Activated CD8-positive, alpha-beta T cell treated with anti-CD3 and anti-CD28 coated beads, Interleukin-2, amount 10 ng/mL, durations not matched to agents 7 days and 5 days (primary cell): ENCODE data around the gene CCNI2. TPM values are rescaled to one million over a fixed set of nuclear protein-coding genes. Genes with fewer than 3 reads are reported as not detected.

Experiments
- ATAC-seq: fragments of 150-1000 bp; cut with Tn5 transposase; one replicate; pipeline ENCODE4 v1.10.0; 2021; ENCODE audit warnings: moderate library complexity
- CTCF ChIA-PET: fragments of 350-600 bp; sonication (Branson Sonifier 250); formaldehyde crosslinking; loops from one replicate; lab custom pipeline; 2021; ENCODE audit warnings: antibody characterized with exemption; lab: Charles Lee
- POLR2A ChIA-PET: fragments of 350-600 bp; sonication (Branson Sonifier 250); formaldehyde crosslinking; loops from one replicate; lab custom pipeline; 2021; ENCODE audit warnings: antibody characterized with exemption; lab: Charles Lee
- DNase-seq: peaks from one replicate; pipeline ENCODE4 v3.0.0-alpha.2; 2020
- H3K27ac Mint-ChIP-seq: one replicate; pipeline ENCODE4 v1.8.0; 2021; ENCODE audit warnings: mild to moderate bottlenecking, mixed read lengths
- H3K27me3 Mint-ChIP-seq: one replicate; pipeline ENCODE4 v1.8.0; 2021; ENCODE audit warnings: low read depth, mixed read lengths
- H3K36me3 Mint-ChIP-seq: one replicate; pipeline ENCODE4 v1.8.0; 2021; ENCODE audit warnings: low read depth, mixed read lengths
- H3K4me1 Mint-ChIP-seq: one replicate; pipeline ENCODE4 v1.8.0; 2021; ENCODE audit warnings: low read depth, mixed read lengths
- H3K4me3 Mint-ChIP-seq: one replicate; pipeline ENCODE4 v1.8.0; 2021; ENCODE audit warnings: mild to moderate bottlenecking, mixed read lengths
- H3K9me3 Mint-ChIP-seq: one replicate; pipeline ENCODE4 v1.8.0; 2022; ENCODE audit warnings: mixed read lengths; ENCODE audit not compliant: insufficient read depth
- total RNA-seq, 2 experiments: library from RNA; stranded (reverse); gene quantifications; one replicate each; pipeline ENCODE4 v1.2.3, GENCODE V29; 2021

The CCNI2 gene
- total RNA-seq, 2 experiments from 2014 or later = 8.3 to 9.5 TPM

- POLR2A ChIA-PET = interaction anchor here (0.5 to 2.7 kb wide), 12 partner anchors 8 to 314 kb away, joined by 3 to 26 read pairs (median 3); partner anchors contain the start of genes CCNI2, HSPA4, IRF1 and SEPTIN8
- peak within 1 kb of the TSS; percentile 86 for H3K4me3 Mint-ChIP-seq
These were observed 10.1 kb upstream of the CCNI2 start, which contains the start of gene KIF3A for GRCh38 chr5:132736853-132737833. Gene KIF3A, minus strand, starts transcription at chr5:132737546. Its CDS starts 127 bp downstream, at chr5:132737419.

DNA sequence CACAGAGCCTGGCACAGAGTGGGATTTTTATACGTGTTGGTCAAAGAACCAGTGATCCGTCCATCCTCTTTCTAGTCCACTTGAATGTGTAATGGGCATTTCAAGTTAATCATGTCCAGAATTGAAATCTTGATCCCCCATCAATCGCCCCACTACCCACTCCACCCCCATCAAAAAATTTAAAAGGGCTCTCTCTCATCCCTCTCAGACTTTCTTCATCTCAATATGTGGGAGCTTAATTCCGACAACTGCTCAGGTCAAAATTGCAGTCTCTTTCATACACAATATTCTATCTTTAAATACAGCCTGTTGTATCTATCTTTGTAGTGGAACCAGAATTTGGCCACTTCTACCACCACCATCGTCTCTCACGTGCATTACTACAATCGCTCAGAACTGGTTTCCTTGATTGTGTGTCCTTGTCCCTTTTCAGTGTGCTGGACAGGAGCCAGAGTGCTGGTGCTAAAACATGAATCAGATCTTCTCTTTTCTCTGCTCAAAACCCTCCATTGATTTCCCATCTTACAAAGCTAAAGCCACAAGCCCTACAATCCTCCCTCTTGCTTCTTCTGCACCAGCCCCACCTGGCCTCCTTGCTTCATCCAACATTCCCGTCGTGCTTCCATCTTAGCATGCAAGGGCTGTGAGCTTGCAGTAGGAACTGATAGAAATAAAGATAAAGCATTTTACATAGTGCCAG lies 9.1 kb upstream of the CCNI2 start:
- peaks cover 37% of the 10 kb centered on the region for H3K4me1 Mint-ChIP-seq
- H3K9me3 Mint-ChIP-seq = no peaks in the 10 kb centered on the region
- ChIA-PET POLR2A (interaction anchor here (0.6 to 2.7 kb wide), 12 partner anchors 9 to 313 kb away, joined by 3 to 26 read pairs (median 3); partner anchors contain the start of genes CCNI2, HSPA4, IRF1 and SEPTIN8), CTCF (interaction anchor here (0.6 to 5.4 kb wide), 17 partner anchors 9 to 232 kb away, joined by 3 to 33 read pairs (median 4); partner anchors contain the start of gene CCNI2)
- H3K4me3 Mint-ChIP-seq = peak overlapping the region; percentile 86
- DNase-seq = no peak
- peak overlapping the region; percentile 79 for H3K27ac Mint-ChIP-seq
- peaks cover 4% of the 10 kb centered on the region for H3K36me3 Mint-ChIP-seq
- ATAC-seq = no peak
- peaks cover 9% of the 10 kb centered on the region for H3K27me3 Mint-ChIP-seq

More at GRCh38 chr5:132736853-132737833, 10.1 kb upstream of the CCNI2 start, which contains the start of gene KIF3A:
- DNase-seq (peak; percentile 99), ATAC-seq (peak; percentile 94)
- Mint-ChIP-seq H3K9me3 (no peaks in the 10 kb centered on the region), H3K27ac (peak within 1 kb of the TSS; percentile 79), H3K4me1 (peaks cover 37% of the 10 kb centered on the region), H3K36me3 (peaks cover 6% of the 10 kb centered on the region), H3K27me3 (peaks cover 8% of the 10 kb centered on the region)
- CTCF ChIA-PET = interaction anchor here (0.7 to 5.4 kb wide), 20 partner anchors 9 to 368 kb away, joined by 3 to 33 read pairs (median 4); partner anchors contain the start of gene CCNI2

DNA sequence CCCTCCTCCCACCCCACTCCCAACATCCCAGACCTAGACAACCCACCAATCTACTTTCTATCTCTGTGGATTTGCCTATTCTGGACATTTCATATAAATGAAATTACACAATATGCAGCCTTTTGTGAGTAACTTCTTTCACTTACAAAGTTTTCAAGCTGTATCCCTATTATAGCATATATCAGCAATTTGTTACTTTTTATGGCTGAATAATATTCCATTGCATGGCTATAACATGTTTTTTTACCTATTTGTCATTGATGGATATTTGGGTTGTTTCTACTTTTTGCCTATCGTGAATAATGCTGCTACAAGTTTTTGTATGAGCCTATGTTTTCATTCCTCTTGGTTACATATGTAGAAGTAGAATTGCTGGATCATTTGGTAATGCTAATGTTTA lies 8.0 kb upstream of the CCNI2 start:
- H3K27ac Mint-ChIP-seq = no peak overlapping the region
- no peak for DNase-seq
- ChIA-PET CTCF (interaction anchor here (1.9 to 5.4 kb wide), 2 partner anchors 8 to 213 kb away, joined by 4 to 33 read pairs; partner anchors contain the start of gene CCNI2), POLR2A (no interaction called here)
- H3K4me1 Mint-ChIP-seq = peaks cover 35% of the 10 kb centered on the region
- H3K36me3 Mint-ChIP-seq = no peaks in the 10 kb centered on the region
- peaks cover 9% of the 10 kb centered on the region for H3K27me3 Mint-ChIP-seq
- H3K9me3 Mint-ChIP-seq = no peaks in the 10 kb centered on the region
- no peak overlapping the region for H3K4me3 Mint-ChIP-seq
- no peak for ATAC-seq

GRCh38 chr5:132742158-132742557 lies 5.1 kb upstream of the CCNI2 start:
- DNase-seq (no peak), ATAC-seq (no peak)
- H3K27ac Mint-ChIP-seq = no peak overlapping the region
- peaks cover 18% of the 10 kb centered on the region for H3K4me1 Mint-ChIP-seq
- no peak overlapping the region for H3K4me3 Mint-ChIP-seq
- no peaks in the 10 kb centered on the region for H3K9me3 Mint-ChIP-seq
- CTCF ChIA-PET = no interaction called here
- no peaks in the 10 kb centered on the region for H3K36me3 Mint-ChIP-seq
- POLR2A ChIA-PET = no interaction called here
- peaks cover 13% of the 10 kb centered on the region for H3K27me3 Mint-ChIP-seq

DNA sequence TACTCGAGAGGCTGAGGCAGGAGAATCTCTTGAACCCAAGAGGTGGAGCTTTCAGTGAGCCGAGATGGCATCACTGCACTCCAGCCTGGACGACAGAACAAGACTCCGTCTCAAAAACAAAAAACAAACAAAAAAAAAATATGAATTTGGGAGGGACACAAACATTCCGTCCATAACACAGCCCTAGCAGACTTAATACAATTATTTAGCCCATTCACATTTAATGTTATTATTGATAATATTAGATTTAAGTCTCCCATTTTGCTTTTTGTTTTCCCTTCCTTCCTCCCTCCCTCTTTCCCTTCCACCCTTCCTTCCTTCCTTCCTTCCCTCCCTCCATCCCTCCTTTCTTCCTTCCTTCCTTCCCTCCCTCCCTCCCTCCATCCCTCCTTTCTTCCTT lies 4.6 kb upstream of the CCNI2 start:
- peaks cover 13% of the 10 kb centered on the region for H3K27me3 Mint-ChIP-seq
- DNase-seq (no peak), ATAC-seq (no peak)
- H3K4me3 Mint-ChIP-seq = no peak overlapping the region
- ChIA-PET POLR2A (no interaction called here), CTCF (no interaction called here)
- no peaks in the 10 kb centered on the region for H3K36me3 Mint-ChIP-seq
- peaks cover 15% of the 10 kb centered on the region for H3K4me1 Mint-ChIP-seq
- no peaks in the 10 kb centered on the region for H3K9me3 Mint-ChIP-seq
- H3K27ac Mint-ChIP-seq = no peak overlapping the region

DNA sequence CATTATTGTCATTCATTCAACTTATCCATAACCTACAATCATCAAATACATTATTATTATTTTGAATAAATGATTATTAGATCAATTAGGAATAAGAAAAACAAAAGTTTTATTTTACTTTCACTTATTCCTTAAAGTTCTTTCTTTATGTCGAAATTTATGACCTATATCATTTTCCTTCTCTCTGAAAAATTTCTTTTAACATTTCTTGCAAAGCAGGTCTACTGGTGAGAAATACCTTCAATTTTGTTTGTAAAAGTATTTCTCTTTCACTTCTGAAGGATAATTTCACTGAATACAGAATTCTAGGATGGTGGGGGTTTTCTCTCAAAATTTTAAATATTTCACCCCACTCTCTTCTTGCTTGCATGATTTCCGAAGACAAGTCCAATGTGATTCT lies 2.6 kb upstream of the CCNI2 start:
- ATAC-seq (no peak), DNase-seq (no peak)
- Mint-ChIP-seq H3K36me3 (no peaks in the 10 kb centered on the region), H3K4me3 (no peak overlapping the region), H3K27me3 (peaks cover 11% of the 10 kb centered on the region), H3K27ac (no peak overlapping the region), H3K9me3 (no peaks in the 10 kb centered on the region), H3K4me1 (peaks cover 16% of the 10 kb centered on the region)
- ChIA-PET POLR2A (interaction anchor here (0.6 kb wide), 1 partner anchor 13 kb away, joined by 3 read pairs; no protein-coding TSS in a partner anchor), CTCF (interaction anchor here (1.2 kb wide), 1 partner anchor 46 kb away, joined by 3 read pairs; no protein-coding TSS in a partner anchor)

- DNase-seq = peak; percentile 16
- Mint-ChIP-seq H3K36me3 (peaks cover 5% of the 10 kb centered on the region), H3K9me3 (no peaks in the 10 kb centered on the region), H3K27ac (peak overlapping the region; percentile 73), H3K4me3 (peak overlapping the region; percentile 71), H3K27me3 (peaks cover 6% of the 10 kb centered on the region), H3K4me1 (peaks cover 32% of the 10 kb centered on the region)
- ATAC-seq = no peak
- ChIA-PET CTCF (interaction anchor here (0.6 to 3.5 kb wide), 13 partner anchors 8 to 673 kb away, joined by 3 to 33 read pairs (median 4); partner anchors contain the start of genes CSF2 and KIF3A), POLR2A (interaction anchor here (0.7 to 3.5 kb wide), 7 partner anchors 9 to 257 kb away, joined by 3 to 26 read pairs (median 3); partner anchors contain the start of genes KIF3A and SEPTIN8)
These were observed 653 bp upstream of the CCNI2 start for GRCh38 chr5:132746592-132746953.

- peaks cover 11% of the 10 kb centered on the region for H3K36me3 Mint-ChIP-seq
- peak overlapping the region; percentile 61 for H3K4me3 Mint-ChIP-seq
- peak; percentile 69 for DNase-seq
- peak; percentile 46 for ATAC-seq
- no peaks in the 10 kb centered on the region for H3K9me3 Mint-ChIP-seq
- POLR2A ChIA-PET = interaction anchor here (0.6 to 3.5 kb wide), 8 partner anchors 8 to 322 kb away, joined by 3 to 26 read pairs (median 4); partner anchors contain the start of genes KIF3A and SEPTIN8
- H3K27ac Mint-ChIP-seq = peak overlapping the region; percentile 13
- peaks cover 35% of the 10 kb centered on the region for H3K4me1 Mint-ChIP-seq
- H3K27me3 Mint-ChIP-seq = peaks cover 4% of the 10 kb centered on the region
- CTCF ChIA-PET = interaction anchor here (0.7 to 3.5 kb wide), 14 partner anchors 10 to 220 kb away, joined by 3 to 33 read pairs (median 4); partner anchors contain the start of gene KIF3A
These were observed 602 bp downstream of the CCNI2 start for GRCh38 chr5:132747616-132748440.

- peaks cover 11% of the 10 kb centered on the region for H3K36me3 Mint-ChIP-seq
- ATAC-seq (no peak), DNase-seq (peak; percentile 21)
- peak overlapping the region; percentile 54 for H3K4me3 Mint-ChIP-seq
- peaks cover 39% of the 10 kb centered on the region for H3K4me1 Mint-ChIP-seq
- peak overlapping the region; percentile 13 for H3K27ac Mint-ChIP-seq
- H3K9me3 Mint-ChIP-seq = no peaks in the 10 kb centered on the region
- CTCF ChIA-PET = interaction anchor here (0.7 to 3.5 kb wide), 5 partner anchors 9 to 247 kb away, joined by 3 to 33 read pairs (median 5); partner anchors contain the start of gene KIF3A
- peaks cover 4% of the 10 kb centered on the region for H3K27me3 Mint-ChIP-seq
- POLR2A ChIA-PET = interaction anchor here (3.5 kb wide), 1 partner anchor 11 kb away, joined by 26 read pairs; the partner anchor contains the start of gene KIF3A
These were observed 1.3 kb downstream of the CCNI2 start for GRCh38 chr5:132748522-132749000.

DNA sequence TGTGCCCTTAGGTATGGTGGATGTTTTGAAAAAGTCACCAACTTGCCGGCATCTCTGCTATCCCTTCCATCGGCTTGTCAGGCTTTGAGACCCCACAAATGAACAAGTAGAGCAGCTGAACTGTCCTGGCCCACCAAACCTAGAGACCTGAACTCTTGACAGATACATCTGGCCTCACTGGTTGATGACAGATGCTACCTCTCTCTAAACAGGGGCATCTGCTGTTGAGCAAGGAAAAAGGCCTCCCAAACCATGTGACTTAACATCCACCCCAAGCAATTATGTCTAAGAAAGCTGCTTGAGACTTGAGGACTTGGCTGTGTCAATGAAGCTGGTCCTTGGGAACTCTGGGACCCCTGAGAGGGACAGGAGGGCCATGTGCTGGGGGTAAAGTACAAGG lies 2.3 kb downstream of the CCNI2 start:
- Mint-ChIP-seq H3K27me3 (peaks cover 4% of the 10 kb centered on the region), H3K27ac (no peak overlapping the region), H3K9me3 (no peaks in the 10 kb centered on the region), H3K4me1 (peaks cover 42% of the 10 kb centered on the region), H3K36me3 (peaks cover 11% of the 10 kb centered on the region), H3K4me3 (no peak overlapping the region)
- DNase-seq = no peak
- POLR2A ChIA-PET = no interaction called here
- CTCF ChIA-PET = interaction anchor here (1.2 to 2.2 kb wide), 3 partner anchors 8 to 248 kb away, joined by 4 to 6 read pairs (median 5); no protein-coding TSS in a partner anchor
- no peak for ATAC-seq
